ENCODE measurements around the gene CAMLG. TPM values are rescaled to one million over a fixed set of nuclear protein-coding genes. Genes with fewer than 3 reads are reported as not detected.

Gene CAMLG
- total and polyA plus RNA-seq, 2 of the 8 experiments (the other 6 are each of a cell fraction or from before 2014, with no cell fraction given), result 12.3 to 42.8 TPM

DNA sequence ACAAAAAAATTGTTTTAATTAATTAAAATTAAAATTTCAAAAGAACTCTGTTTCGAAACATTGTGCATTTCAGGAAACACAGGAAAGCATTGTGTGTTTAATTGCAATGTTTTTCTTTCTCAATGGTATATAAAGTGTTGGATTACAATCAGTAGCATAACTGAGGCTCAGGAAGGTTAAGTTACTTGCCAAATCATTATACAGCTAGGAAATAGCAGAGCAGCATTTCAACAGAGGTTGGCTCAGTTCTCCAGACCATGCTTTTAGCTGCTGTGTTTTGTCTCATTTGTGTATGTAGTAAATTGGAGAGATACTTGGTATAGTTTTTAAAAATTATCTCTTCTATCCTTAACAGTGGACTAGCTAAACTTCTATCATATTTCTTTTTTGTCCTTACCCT is 30.0 kb upstream of the CAMLG start:
- Histone ChIP-seq H2AFZ (ENCODE audit: low read length) (no peak overlapping the region), H3K23me2 (ENCODE audit: low read depth, low read length) (no peaks in the 10 kb centered on the region), H3K4me3 (ENCODE audit: extremely low read depth in 1 of 4, insufficient read depth in 2 of 4, low read depth in 3 of 4, low read length in 4 of 4) (no peak overlapping the region), H3K23ac (ENCODE audit: insufficient read length) (no peak overlapping the region), H3K79me2 (ENCODE audit: control insufficient read depth in 1 of 2, insufficient read depth in 2 of 2, low read length in 2 of 2) (no peaks in the 10 kb centered on the region), H3K56ac (replicated peaks; ENCODE audit: insufficient read length, low read depth, low read length) (no peak overlapping the region), H2BK12ac (ENCODE audit: low read depth, low read length) (no peak overlapping the region), H2BK5ac (ENCODE audit: low read depth, low read length) (no peak overlapping the region), H4K8ac (ENCODE audit: extremely low read depth, insufficient read depth, low read length) (no peak overlapping the region), H3K36me3 (ENCODE audit: control insufficient read depth in 2 of 4, insufficient read depth in 4 of 4, low read length in 3 of 4) (peaks cover 3 to 49% (median 22%) of the 10 kb centered on the region in 4 experiments; a peak in 6 of 8 replicates), H3K18ac (ENCODE audit: extremely low read depth, low read length) (no peak overlapping the region), H3K4ac (replicated peaks; ENCODE audit: insufficient read length, low read depth, low read length) (no peak overlapping the region), H3K4me1 (replicated peaks in 1 of 4; ENCODE audit: control insufficient read depth in 3 of 4, insufficient read depth in 4 of 4, low read length in 3 of 4) (no peaks in the 10 kb centered on the region), H4K5ac (ENCODE audit: insufficient read length, low read depth, low read length) (no peak overlapping the region), H2BK15ac (ENCODE audit: low read length) (no peak overlapping the region), H2BK20ac (ENCODE audit: low read length) (no peak overlapping the region), H4K91ac (replicated peaks; ENCODE audit: insufficient read length, low read length) (no peak overlapping the region), H3K9me3 (ENCODE audit: insufficient read depth in 2 of 2, low read depth in 1 of 2, low read length in 1 of 2) (no peaks in the 10 kb centered on the region), H3K79me1 (ENCODE audit: low read depth, low read length) (no peaks in the 10 kb centered on the region), H2AK5ac (ENCODE audit: low read depth, low read length) (no peak overlapping the region), H3K14ac (ENCODE audit: insufficient read length) (no peak overlapping the region), H3K9ac (replicated peaks in 1 of 4; ENCODE audit: extremely low read depth in 1 of 4, low read depth in 3 of 4, low read length in 3 of 4) (no peak overlapping the region), H2BK120ac (replicated peaks; ENCODE audit: low read depth, low read length) (no peak overlapping the region), H3K27ac (ENCODE audit: low read depth, low read length) (no peak overlapping the region), H3K4me2 (ENCODE audit: insufficient read depth in 1 of 2, low read depth in 2 of 2, low read length in 2 of 2) (no peak overlapping the region), H4K20me1 (replicated peaks in 1 of 2; ENCODE audit: control insufficient read depth in 1 of 2, insufficient read depth in 2 of 2, low read length in 2 of 2) (no peaks in the 10 kb centered on the region), H3K27me3 (replicated peaks in 1 of 4; ENCODE audit: control insufficient read depth in 3 of 4, extremely low read depth in 1 of 4, insufficient read depth in 3 of 4, low read length in 3 of 4) (no peaks in the 10 kb centered on the region)
- FAIRE-seq (no peak), DNase-seq (ENCODE audit: low read depth in 1 of 2, low spot score in 2 of 2) (no peak)
- POLR2A ChIA-PET (ENCODE audit: partially characterized antibody), result no interaction called here
- 96% methylated on average over 1 of the region's 1 CpG; no CpG with 5 or more reads in 1 of the 2 experiments for WGBS, 2 experiments (ENCODE audit: extremely low coverage in 1 of 2, insufficient coverage in 1 of 2, insufficient read length in 1 of 2, insufficient replicate concordance in 2 of 2, low coverage in 1 of 2, low lambda C conversion rate in 2 of 2, missing lambda C conversion rate in 1 of 2)
- CTCF ChIA-PET (ENCODE audit: partially characterized antibody), result interaction anchor here (1.0 kb wide), 1 partner anchor 139 kb away, joined by 4 read pairs; no protein-coding TSS in a partner anchor
- TF ChIP-seq SP2 (IDR thresholded peaks at IDR 0.05; ENCODE audit: low read length) (no peak), CBX5 (IDR thresholded peaks at IDR 0.05; ENCODE audit: low read depth, low read length) (no peak), KDM4A (IDR thresholded peaks at IDR 0.05; ENCODE audit: low read depth, low read length, severe bottlenecking) (no peak), SRF (IDR thresholded peaks at IDR 0.05; ENCODE audit: low read depth, low read length) (no peak), CHD1 (IDR thresholded peaks at IDR 0.05; ENCODE audit: low read depth, low read length) (no peak), TAF7 (optimal IDR thresholded peaks at IDR 0.05; ENCODE audit: borderline replicate concordance, low read depth, low read length) (no peak), RXRA (IDR thresholded peaks at IDR 0.05; ENCODE audit: insufficient read depth, low read depth, low read length) (no peak), EGR1 (IDR thresholded peaks at IDR 0.05; ENCODE audit: borderline replicate concordance, low read depth, low read length) (no peak), TBP (IDR thresholded peaks at IDR 0.05; ENCODE audit: low read depth, low read length) (no peak), KDM5A (IDR thresholded peaks at IDR 0.05; ENCODE audit: low read length) (no peak), KDM1A (IDR thresholded peaks at IDR 0.05; ENCODE audit: borderline replicate concordance, low read length) (no peak), BACH1 (IDR thresholded peaks at IDR 0.05; ENCODE audit: low read length) (no peak)
- TF ChIP-seq, protein P1, sequence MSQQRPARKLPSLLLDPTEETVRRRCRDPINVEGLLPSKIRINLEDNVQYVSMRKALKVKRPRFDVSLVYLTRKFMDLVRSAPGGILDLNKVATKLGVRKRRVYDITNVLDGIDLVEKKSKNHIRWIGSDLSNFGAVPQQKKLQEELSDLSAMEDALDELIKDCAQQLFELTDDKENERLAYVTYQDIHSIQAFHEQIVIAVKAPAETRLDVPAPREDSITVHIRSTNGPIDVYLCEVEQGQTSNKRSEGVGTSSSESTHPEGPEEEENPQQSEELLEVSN (IDR thresholded peaks at IDR 0.05), result no peak

Data from H1 (cell line).